ENCODE results near the gene ZNRF1. TPM values are rescaled to one million over a fixed set of nuclear protein-coding genes. Genes with fewer than 3 reads are reported as not detected.

The ZNRF1 gene
- total RNA-seq, 6 experiments from 2014 or later: 10.2 to 18.8 (median 11.1) TPM

GRCh38 chr16:75070012-75070841 lies 71.4 kb downstream of the ZNRF1 start:
- H3K4me1 ChIP-seq: peaks cover 0 to 32% (median 11%) of the 10 kb centered on the region in 4 donors
- TF ChIP-seq, protein P1, sequence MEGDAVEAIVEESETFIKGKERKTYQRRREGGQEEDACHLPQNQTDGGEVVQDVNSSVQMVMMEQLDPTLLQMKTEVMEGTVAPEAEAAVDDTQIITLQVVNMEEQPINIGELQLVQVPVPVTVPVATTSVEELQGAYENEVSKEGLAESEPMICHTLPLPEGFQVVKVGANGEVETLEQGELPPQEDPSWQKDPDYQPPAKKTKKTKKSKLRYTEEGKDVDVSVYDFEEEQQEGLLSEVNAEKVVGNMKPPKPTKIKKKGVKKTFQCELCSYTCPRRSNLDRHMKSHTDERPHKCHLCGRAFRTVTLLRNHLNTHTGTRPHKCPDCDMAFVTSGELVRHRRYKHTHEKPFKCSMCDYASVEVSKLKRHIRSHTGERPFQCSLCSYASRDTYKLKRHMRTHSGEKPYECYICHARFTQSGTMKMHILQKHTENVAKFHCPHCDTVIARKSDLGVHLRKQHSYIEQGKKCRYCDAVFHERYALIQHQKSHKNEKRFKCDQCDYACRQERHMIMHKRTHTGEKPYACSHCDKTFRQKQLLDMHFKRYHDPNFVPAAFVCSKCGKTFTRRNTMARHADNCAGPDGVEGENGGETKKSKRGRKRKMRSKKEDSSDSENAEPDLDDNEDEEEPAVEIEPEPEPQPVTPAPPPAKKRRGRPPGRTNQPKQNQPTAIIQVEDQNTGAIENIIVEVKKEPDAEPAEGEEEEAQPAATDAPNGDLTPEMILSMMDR (IDR thresholded peaks at IDR 0.05): no peak
- no peak for TF ChIP-seq POLR2A (IDR thresholded peaks at IDR 0.05)
- no peak overlapping the region for H3K4me3 ChIP-seq
- peak overlapping the region in 2 of 3 donors; percentile 37 to 48 for H3K27ac ChIP-seq
- H3K9me3 ChIP-seq: no peaks in the 10 kb centered on the region
- intact Hi-C loops (cut with DNase I): no loop called here
- H3K36me3 ChIP-seq: no peaks in the 10 kb centered on the region
- H3K27me3 ChIP-seq: no peaks in the 10 kb centered on the region
- WGBS (ENCODE audit: insufficient coverage, low coverage, low lambda C conversion rate, missing lambda C conversion rate): 39% methylated on average over 10 of the region's 11 CpGs
- DNase-seq: peak; percentile 75 to 94 (median 91)
- peak; percentile 84 to 94 (median 94) for ATAC-seq

DNA sequence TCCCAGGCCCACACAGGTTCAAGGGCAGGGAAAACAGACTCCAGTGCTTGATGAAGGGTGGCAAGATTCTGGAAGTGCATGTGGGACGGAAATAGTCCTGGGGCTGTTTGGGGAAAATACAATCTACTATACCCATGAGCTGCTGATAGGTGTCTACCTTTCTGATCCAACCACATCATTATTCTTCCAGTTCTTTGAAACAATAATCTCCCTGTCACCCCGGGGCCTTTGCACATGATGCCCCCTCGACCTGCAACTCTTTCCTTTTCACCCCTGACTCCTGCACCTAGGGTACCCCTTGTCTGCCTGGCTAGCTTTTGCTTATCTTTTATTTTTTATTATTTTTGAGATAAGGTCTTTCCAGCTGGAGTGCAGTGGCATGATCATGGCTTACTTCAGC lies 72.8 kb downstream of the ZNRF1 start:
- H3K4me3 ChIP-seq: no peak overlapping the region
- no peaks in the 10 kb centered on the region for H3K9me3 ChIP-seq
- DNase-seq (no peak), ATAC-seq (no peak)
- 81% methylated on average over 3 of the region's 3 CpGs for WGBS (ENCODE audit: insufficient coverage, low coverage, low lambda C conversion rate, missing lambda C conversion rate)
- no peaks in the 10 kb centered on the region for H3K27me3 ChIP-seq
- TF ChIP-seq, protein P1 (IDR thresholded peaks at IDR 0.05): no peak
- TF ChIP-seq POLR2A (IDR thresholded peaks at IDR 0.05): no peak
- H3K36me3 ChIP-seq: no peaks in the 10 kb centered on the region
- H3K27ac ChIP-seq: no peak overlapping the region
- peaks cover 0 to 25% (median 11%) of the 10 kb centered on the region in 4 donors for H3K4me1 ChIP-seq
- intact Hi-C loops (cut with DNase I): no loop called here

DNA sequence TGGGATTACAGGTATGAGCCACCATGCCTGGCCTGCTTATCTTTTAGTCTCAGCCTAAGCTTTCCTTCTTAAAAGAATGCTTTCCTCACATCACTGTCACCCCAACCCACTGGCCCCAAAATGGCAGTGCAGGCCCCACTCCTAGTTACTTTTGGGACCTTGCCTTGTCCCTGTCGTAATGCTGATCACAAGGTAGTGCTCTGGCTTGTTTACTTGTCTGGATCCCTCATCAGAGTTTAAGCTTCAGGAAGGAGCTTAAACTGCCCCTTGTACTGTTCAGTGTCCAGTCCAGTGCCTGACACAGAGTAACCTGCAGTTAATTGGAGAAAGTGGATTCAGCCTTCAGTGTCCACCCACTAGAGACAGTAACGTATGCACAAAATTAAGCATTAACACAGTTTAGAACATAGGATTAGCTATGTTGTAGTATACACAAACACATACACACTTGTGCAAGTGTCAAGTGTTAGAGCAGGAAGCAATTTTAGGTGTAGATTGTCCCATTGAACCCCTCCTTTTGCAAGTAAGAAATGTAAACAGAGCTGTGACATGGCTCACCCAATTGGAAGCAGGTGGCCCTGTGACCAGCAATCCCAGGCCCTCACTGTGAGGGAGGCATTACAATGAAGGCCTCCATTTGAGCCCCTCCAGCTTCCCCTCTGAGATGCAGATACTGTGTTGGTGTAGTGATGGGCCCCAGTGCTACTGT lies 73.6 kb downstream of the ZNRF1 start:
- 29% methylated on average over 2 of the region's 2 CpGs for WGBS (ENCODE audit: insufficient coverage, low coverage, low lambda C conversion rate, missing lambda C conversion rate)
- Histone ChIP-seq H3K4me1 (peaks cover 0 to 25% (median 11%) of the 10 kb centered on the region in 4 donors), H3K36me3 (no peaks in the 10 kb centered on the region), H3K27ac (no peak overlapping the region), H3K9me3 (no peaks in the 10 kb centered on the region), H3K27me3 (no peaks in the 10 kb centered on the region), H3K4me3 (no peak overlapping the region)
- peak in 1 of 3 donors; percentile 62 for DNase-seq
- peak; percentile 19 to 46 (median 26) for ATAC-seq
- no peak for TF ChIP-seq POLR2A (IDR thresholded peaks at IDR 0.05)
- TF ChIP-seq, protein P1 (IDR thresholded peaks at IDR 0.05): no peak
- intact Hi-C loops (cut with DNase I): no loop called here

DNA sequence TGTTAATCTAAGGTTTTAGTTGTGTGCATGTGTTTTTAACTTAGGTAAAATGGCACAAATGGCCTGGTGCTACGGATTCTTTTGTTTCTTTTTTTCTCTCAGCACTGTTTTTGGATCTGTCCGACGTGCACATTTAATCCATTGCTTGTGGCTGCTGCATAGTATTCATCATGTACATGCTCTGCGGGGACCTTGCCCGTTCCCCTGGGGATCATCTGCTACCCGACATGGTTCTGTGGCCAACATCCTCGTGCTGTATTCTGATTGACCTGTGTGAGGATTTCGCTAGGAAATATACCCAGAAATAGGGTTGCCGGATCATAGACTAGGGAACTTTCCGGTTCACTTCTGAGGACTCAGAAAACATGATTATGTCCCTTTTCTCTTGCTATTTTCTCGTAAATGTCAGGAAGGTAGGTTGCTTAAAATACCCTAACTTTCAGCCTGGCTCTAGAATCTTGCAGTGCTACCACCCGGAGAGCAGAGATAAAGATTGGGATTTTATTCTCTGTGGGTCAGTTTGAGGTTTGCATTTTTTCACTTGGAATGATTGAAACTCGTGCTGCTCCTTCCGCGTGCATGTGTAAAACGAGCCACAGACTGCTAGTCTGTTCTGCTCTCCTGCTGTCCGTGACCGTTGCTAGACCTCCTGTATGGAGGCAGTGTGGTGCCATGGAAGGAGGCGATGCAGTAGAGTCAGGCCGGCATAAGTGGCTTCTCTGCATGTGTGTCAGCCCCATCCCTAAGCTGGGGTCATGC lies 74.9 kb downstream of the ZNRF1 start:
- Histone ChIP-seq H3K27ac (no peak overlapping the region), H3K9me3 (no peaks in the 10 kb centered on the region), H3K4me1 (peaks cover 0 to 25% (median 11%) of the 10 kb centered on the region in 4 donors), H3K27me3 (no peaks in the 10 kb centered on the region), H3K4me3 (no peak overlapping the region), H3K36me3 (no peaks in the 10 kb centered on the region)
- no peak for ATAC-seq
- TF ChIP-seq, protein P1 (IDR thresholded peaks at IDR 0.05): no peak
- no peak for TF ChIP-seq POLR2A (IDR thresholded peaks at IDR 0.05)
- intact Hi-C loops (cut with DNase I): no loop called here
- 98% methylated on average over 14 of the region's 20 CpGs for WGBS (ENCODE audit: insufficient coverage, low coverage, low lambda C conversion rate, missing lambda C conversion rate)
- no peak for DNase-seq

Data from right lobe of liver (tissue), 6 donors.